Thymus (tissue), 11 donors: ENCODE results near the gene LRRC45. TPM values are rescaled to one million over a fixed set of nuclear protein-coding genes. Genes with fewer than 3 reads are reported as not detected.
"Not testable (repeated sequence)": the region's sequence is repeated elsewhere in the genome, so short reads cannot be mapped to it uniquely, and the experiment has no call there.

Source experiments
- DNase-seq, 9 donors: peaks; one replicate each; pipeline ENCODE4 v3.0.0-alpha.2; 2013; ENCODE audit warnings: low spot score in 9 of 9, low read depth in 6 of 9, missing footprints in 1 of 9
- H3K27ac ChIP-seq, 2 donors: one replicate each; pipeline ENCODE4 v1.5.1; 2013; ENCODE audit warnings: control low read depth in 1 of 2, low read depth in 1 of 2, low read length in 1 of 2, mild to moderate bottlenecking in 1 of 2, moderate library complexity in 1 of 2
- H3K27me3 ChIP-seq, 2 donors: one replicate each; pipeline ENCODE4 v1.5.1; 2013; ENCODE audit warnings: low read length in 1 of 2; ENCODE audit not compliant: control insufficient read depth in 2 of 2, insufficient read depth in 1 of 2
- H3K36me3 ChIP-seq, 2 donors: one replicate each; pipeline ENCODE4 v1.5.1; 2013; ENCODE audit warnings: low read length in 1 of 2, mild to moderate bottlenecking in 1 of 2, moderate library complexity in 1 of 2; ENCODE audit not compliant: control insufficient read depth in 2 of 2, insufficient read depth in 2 of 2
- H3K4me1 ChIP-seq, 2 donors: one replicate each; pipeline ENCODE4 v1.5.1; 2013; ENCODE audit warnings: low read length in 2 of 2; ENCODE audit not compliant: control insufficient read depth in 2 of 2, insufficient read depth in 2 of 2
- H3K4me3 ChIP-seq, 2 donors: one replicate each; pipeline ENCODE4 v1.5.1; 2013; ENCODE audit warnings: low read length in 2 of 2, control low read depth in 1 of 2, mild to moderate bottlenecking in 1 of 2
- H3K9me3 ChIP-seq, 2 donors: one replicate each; pipeline ENCODE4 v1.5.1; 2013; ENCODE audit warnings: low read length in 1 of 2, mild to moderate bottlenecking in 1 of 2; ENCODE audit not compliant: control insufficient read depth in 2 of 2, insufficient read depth in 1 of 2
- WGBS: extraction: QIAGEN DNeasy Blood & Tissue Kit; methylation state at CpG from one replicate; pipeline ENCODE4 v1.1.7; 2013; 5-methylcytosine and 5-hydroxymethylcytosine counted together
- polyA plus RNA-seq: library from polyadenylated mRNA; stranded (reverse); fragments of 200-250 nt; gene quantifications from one replicate; pipeline ENCODE4 v1.2.3, GENCODE V29; 2013
- total RNA-seq: library from RNA; stranded (reverse); fragments of 120-200 nt; gene quantifications from one replicate; pipeline ENCODE4 v1.2.4, GENCODE V29; 2013
- donor health status: healthy.

LRRC45 gene
- total and polyA plus RNA-seq, 2 donors: 15.2 to 20.7 TPM

DNA sequence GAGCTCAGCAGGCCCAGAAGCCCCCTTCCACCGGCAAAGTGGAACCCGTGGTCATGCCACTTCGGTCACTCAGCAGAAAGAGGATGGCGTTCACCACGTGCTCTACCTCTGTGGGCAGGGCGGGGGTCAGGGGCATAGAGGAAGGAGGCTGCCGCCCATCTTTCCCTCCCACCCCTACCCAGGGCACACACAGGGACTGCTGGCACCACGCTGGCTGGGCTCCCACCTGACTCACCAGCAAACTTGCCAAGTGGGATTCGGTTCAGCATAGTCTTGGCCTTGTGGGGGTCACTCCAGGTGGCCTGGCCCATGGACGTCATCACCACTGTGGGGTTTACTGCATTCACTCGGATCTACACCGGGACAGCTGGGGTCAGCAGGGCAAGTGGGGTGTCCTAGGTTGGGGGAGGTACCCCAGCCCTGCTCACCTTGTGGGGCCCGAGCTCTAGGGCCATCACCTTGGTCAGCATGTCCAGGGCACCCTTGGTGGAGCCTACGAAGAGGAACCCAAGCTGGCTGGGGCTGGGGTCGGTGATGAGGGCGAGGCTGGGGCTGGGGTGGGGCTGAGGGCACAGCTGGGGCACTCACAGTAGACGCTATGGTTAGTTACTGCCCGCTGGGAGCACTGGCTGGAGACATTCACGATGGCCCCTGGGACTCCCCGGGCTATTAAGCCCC, 13.0 kb downstream of the LRRC45 start:
- H3K4me3 ChIP-seq: peak overlapping the region; percentile 65 to 68
- DNase-seq: no peak
- WGBS: 97% methylated on average over 20 of the region's 20 CpGs
- H3K27ac ChIP-seq: no peak overlapping the region
- peaks cover 0 to 7% of the 10 kb centered on the region in 2 donors for H3K36me3 ChIP-seq
- peaks cover 14 to 30% of the 10 kb centered on the region in 2 donors for H3K4me1 ChIP-seq
- peaks cover 5 to 18% of the 10 kb centered on the region in 2 donors for H3K27me3 ChIP-seq
- H3K9me3 ChIP-seq: peaks cover 0 to 2% of the 10 kb centered on the region in 2 donors

DNA sequence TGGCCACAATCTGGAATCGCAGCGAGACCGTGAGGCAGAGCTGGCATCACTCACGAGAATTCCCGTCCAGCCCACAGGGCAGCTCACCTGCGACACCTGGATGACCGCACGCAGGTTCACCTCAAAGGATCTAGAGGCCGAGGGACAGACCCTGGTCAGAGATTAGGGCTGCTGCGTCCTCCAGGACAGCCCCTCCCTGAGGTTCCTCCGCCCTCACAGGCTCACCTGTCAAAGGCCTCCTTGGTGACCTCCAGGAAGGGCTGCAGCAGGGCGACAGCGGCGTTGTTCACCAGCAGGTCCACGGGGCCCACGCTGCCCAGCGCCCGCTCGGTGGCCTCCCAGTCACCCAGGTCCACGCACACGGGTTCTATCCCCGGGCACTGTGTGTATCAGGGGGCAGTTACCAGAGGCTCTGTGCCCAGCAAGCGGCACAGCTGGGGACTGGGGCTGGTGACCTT, 13.6 kb downstream of the LRRC45 start:
- H3K4me1 ChIP-seq: peaks cover 14 to 28% of the 10 kb centered on the region in 2 donors
- H3K4me3 ChIP-seq: peak overlapping the region; percentile 65 to 68
- H3K36me3 ChIP-seq: peaks cover 0 to 7% of the 10 kb centered on the region in 2 donors
- peak overlapping the region in 1 of 2 donors; percentile 60 for H3K27ac ChIP-seq
- peaks cover 3 to 17% of the 10 kb centered on the region in 2 donors for H3K27me3 ChIP-seq
- no peak for DNase-seq
- WGBS: 57% methylated on average over 23 of the region's 23 CpGs
- H3K9me3 ChIP-seq: peaks cover 0 to 2% of the 10 kb centered on the region in 2 donors

GRCh38 chr17:82037092-82037888, 14.2 kb downstream of the LRRC45 start, which contains the start of gene DCXR:
Gene DCXR, minus strand, starts transcription at chr17:82037697. Its CDS starts 15 bp downstream, at chr17:82037682.
- peak within 1 kb of the TSS; percentile 91 to 94 for H3K27ac ChIP-seq
- peak within 1 kb of the TSS; percentile 65 to 68 for H3K4me3 ChIP-seq
- peak; percentile 69 to 97 (median 91) for DNase-seq
- H3K36me3 ChIP-seq: peaks cover 0 to 7% of the 10 kb centered on the region in 2 donors
- peaks cover 0 to 12% of the 10 kb centered on the region in 2 donors for H3K27me3 ChIP-seq
- under 1% methylated on average over 92 of the region's 92 CpGs for WGBS
- peaks cover 10 to 24% of the 10 kb centered on the region in 2 donors for H3K4me1 ChIP-seq
- H3K9me3 ChIP-seq: peaks cover 0 to 2% of the 10 kb centered on the region in 2 donors

DNA sequence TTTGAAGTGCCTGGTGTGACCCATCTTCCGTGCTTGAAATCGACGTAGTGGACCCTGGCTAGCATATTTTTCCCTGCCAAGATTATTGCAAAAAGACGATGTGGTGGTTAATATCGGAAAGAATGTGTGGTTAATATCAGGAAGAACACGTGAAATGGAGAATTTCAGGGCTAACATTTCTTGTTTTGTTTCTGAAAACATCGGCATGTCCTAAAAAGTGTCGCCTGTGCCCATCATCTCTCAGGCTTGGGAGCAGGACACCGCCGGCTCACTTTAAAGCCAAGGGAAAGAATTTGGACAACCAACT, 14.7 kb downstream of the LRRC45 start:
- Histone ChIP-seq H3K27ac (no peak overlapping the region), H3K4me3 (peak overlapping the region; percentile 41 to 68), H3K27me3 (peaks cover 0 to 6% of the 10 kb centered on the region in 2 donors), H3K36me3 (peaks cover 0 to 7% of the 10 kb centered on the region in 2 donors), H3K9me3 (peaks cover 0 to 2% of the 10 kb centered on the region in 2 donors), H3K4me1 (peaks cover 10 to 21% of the 10 kb centered on the region in 2 donors)
- 9% methylated on average over 10 of the region's 10 CpGs for WGBS
- DNase-seq: no peak

- not testable (repeated sequence) for H3K27me3 ChIP-seq, H3K9me3 ChIP-seq, H3K36me3 ChIP-seq, H3K27ac ChIP-seq, H3K4me3 ChIP-seq
- peak in 1 of 9 donors; percentile 31 for DNase-seq
- 80% methylated on average over 16 of the region's 16 CpGs for WGBS
- peaks cover 10 to 21% of the 10 kb centered on the region in 2 donors for H3K4me1 ChIP-seq
Observed at GRCh38 chr17:82038796-82039409, 15.8 kb downstream of the LRRC45 start.

GRCh38 chr17:82039695-82040299, 16.7 kb downstream of the LRRC45 start:
- DNase-seq: no peak
- WGBS: 99% methylated on average over 8 of the region's 8 CpGs
- Histone ChIP-seq H3K4me1 (peaks cover 10 to 21% of the 10 kb centered on the region in 2 donors), H3K27me3 (no peaks in the 10 kb centered on the region), H3K9me3 (peaks cover 0 to 2% of the 10 kb centered on the region in 2 donors), H3K27ac (no peak overlapping the region), H3K4me3 (no peak overlapping the region), H3K36me3 (peaks cover 0 to 5% of the 10 kb centered on the region in 2 donors)

GRCh38 chr17:82041144-82041814, 18.2 kb downstream of the LRRC45 start:
- WGBS: 89% methylated on average over 17 of the region's 17 CpGs
- H3K4me3 ChIP-seq: no peak overlapping the region
- H3K4me1 ChIP-seq: peaks cover 8 to 18% of the 10 kb centered on the region in 2 donors
- no peaks in the 10 kb centered on the region for H3K36me3 ChIP-seq
- DNase-seq: no peak
- H3K27ac ChIP-seq: no peak overlapping the region
- no peaks in the 10 kb centered on the region for H3K27me3 ChIP-seq
- peaks cover 0 to 2% of the 10 kb centered on the region in 2 donors for H3K9me3 ChIP-seq

GRCh38 chr17:82042649-82043048, 19.5 kb downstream of the LRRC45 start:
- 96% methylated on average over 9 of the region's 9 CpGs for WGBS

More at GRCh38 chr17:82042649-82043048, 19.5 kb downstream of the LRRC45 start:
- Histone ChIP-seq H3K27me3 (no peaks in the 10 kb centered on the region), H3K27ac (no peak overlapping the region), H3K4me3 (no peak overlapping the region), H3K36me3 (peaks cover 5 to 8% of the 10 kb centered on the region in 2 donors), H3K9me3 (no peaks in the 10 kb centered on the region), H3K4me1 (peaks cover 0 to 9% of the 10 kb centered on the region in 2 donors)
- no peak for DNase-seq
